NCI-H524 (cell line): Measurements from ENCODE around the gene GAPDHS.

ENCODE experiments used
- DNase-seq, 2 experiments: peaks; one replicate each; lab custom pipeline; 2025; lab: John Stamatoyannopoulos, UW

Gene GAPDHS

DNA sequence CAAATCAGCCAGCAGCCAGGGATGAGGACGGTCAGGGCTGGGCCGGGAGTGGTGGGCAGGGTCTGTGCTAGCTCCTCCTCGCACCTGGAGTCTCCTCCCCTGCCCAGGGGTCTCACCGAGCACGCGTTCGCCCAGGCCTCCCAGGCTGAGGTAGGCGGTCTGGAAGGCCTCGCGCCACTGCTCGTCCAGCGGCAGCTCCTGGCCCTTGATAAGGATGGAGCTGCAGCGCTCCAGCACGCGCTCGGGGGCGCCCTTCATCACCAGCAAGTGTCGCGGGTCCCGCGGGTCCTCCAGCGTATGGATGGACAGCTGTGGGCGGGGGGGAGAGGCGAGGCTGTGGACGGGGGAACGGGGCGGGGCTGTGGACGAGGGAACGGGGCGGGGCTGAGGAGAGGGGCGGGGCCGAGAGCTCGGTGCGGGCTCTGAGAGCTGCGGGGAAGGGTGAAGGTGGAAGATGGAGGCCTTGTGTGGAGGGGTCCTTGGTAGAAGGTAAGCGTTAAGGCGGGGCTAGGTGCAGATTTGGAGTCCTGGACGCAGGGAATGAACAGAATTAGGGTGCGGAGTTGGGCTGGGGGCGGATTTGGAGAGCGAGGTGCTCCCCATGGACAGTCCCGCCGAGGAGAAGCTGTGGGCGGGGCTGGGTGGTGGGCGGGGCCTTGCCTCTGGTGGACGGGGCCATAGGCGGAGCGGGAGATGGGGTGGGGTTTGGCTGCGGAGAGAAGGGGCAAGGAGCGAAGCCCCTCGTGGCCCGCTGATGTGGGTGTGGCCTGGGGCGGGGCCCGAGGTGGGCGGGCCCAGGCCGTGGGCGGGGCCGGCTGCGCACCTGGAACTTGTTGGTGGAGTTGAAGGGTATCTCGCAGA, 24.5 kb downstream of the GAPDHS start:
- peak; percentile 80 to 91 for DNase-seq

DNA sequence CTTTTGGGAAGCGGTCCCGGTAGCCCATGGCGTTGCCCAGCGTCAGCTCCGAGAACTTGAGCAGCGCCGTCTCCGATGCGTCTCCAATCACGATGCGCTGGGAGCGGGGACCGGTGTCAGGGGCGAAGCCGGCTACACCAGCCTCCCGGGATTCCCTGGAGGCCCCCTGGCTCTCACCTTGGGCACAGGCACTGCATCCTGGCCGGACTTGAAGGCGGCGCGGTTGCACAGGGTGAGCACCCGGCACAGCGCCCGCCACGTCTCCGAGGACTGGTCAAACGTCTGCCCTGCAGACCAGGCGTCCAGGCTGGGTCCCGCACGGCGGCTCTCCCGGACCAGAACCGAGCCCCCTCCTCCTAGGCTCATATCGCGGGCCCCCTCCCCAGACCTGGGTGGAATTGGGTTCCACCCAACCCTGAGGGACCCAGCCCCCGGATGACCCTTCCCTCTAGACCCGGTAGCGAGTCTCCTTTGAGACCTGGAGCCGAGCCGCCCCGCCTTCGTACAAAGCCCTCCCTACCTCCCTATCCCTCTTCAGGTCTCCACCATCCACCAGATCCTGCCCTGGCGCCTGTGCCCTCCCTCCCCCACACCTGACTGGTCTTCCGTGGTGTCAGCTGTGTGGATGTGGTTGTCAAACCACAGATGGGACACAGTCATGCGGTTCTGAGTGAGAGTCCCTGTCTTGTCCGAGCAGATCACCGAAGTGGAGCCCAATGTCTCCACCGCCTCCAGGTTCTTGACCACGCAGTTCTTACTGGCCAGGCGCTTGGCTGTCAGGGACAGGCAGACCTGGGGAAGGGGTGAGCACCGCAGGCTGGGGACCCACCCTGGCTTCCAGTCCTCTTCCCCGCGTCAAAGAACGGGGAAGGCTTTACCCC, 25.4 kb downstream of the GAPDHS start:
- DNase-seq, result no peak

DNA sequence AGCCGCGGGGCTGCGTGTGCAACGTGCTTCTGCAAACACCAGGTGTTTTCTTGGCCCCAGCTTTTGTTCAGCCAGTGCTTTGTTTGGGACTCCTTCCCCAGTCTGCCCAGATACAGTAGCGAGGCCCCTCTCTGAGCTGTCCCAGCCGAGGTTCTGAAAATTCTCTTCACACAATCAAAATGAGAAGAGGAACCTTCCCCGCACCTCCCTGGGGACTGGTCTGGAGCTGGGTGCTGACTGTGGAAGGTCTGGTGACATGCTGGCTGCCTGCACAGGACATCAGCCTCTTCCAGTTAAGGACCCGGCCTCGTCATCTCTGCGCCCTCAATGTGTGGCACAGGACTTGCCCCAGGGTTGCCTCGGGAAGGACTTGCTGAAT, 26.0 kb downstream of the GAPDHS start:
- peak in 1 of 2 experiments; percentile 22 for DNase-seq

DNA sequence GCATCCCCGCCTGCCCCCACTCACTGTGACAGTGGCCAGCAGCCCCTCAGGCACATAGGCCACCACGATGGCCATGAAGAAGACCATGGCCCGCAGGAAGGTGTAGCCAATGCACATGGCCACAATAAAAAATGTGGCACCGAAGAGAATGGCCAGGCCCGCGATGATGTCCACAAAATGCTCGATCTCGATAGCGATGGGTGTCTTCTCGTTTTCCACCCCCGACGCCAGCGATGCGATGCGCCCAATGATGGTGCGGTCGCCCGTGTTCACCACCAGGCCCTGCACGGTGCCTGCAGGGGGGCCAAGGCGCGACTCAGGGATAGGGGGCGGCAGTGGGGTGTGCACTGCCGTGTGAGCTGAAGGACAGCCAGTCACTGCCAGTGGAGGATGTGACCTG, 26.5 kb downstream of the GAPDHS start:
- DNase-seq, result no peak

DNA sequence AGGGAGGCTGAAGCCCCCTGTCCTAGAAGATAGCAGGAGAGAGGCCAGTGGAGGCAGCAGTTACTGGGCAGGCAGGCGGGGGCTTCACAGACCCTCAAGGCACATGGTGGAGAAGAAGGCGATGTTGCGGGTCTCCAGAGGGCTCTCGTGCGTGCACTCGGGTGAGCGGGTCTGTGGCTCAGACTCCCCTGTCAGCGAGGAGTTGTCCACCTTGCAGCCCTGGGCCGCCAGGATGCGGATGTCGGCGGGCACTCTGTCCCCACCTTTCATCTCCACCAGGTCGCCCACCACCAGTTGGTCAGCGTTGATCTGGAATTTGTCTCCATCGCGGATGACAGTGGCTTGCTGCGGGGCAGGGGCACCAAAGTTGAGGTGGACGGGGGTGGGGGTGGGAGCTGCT, 27.0 kb downstream of the GAPDHS start:
- no peak for DNase-seq

DNA sequence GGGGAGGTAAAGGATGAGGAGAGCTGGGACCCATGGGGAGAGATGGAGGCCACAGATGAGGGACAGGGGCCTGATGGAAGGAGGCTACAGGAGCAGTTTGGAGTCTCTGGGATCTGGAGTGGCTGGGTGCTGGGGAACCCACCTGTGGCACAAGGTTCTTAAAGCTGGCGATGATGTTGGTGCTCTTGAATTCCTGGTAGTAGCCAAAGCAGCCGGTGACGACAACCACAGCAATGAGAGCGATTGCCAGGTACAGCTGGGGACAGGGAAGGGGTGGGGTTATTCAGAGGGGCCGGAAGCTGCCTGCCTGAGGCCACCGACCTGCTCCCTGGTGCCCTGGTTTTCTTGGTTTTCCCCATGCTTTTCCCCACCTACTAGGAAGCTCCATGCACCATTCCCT, 27.4 kb downstream of the GAPDHS start:
- DNase-seq, result no peak

DNA sequence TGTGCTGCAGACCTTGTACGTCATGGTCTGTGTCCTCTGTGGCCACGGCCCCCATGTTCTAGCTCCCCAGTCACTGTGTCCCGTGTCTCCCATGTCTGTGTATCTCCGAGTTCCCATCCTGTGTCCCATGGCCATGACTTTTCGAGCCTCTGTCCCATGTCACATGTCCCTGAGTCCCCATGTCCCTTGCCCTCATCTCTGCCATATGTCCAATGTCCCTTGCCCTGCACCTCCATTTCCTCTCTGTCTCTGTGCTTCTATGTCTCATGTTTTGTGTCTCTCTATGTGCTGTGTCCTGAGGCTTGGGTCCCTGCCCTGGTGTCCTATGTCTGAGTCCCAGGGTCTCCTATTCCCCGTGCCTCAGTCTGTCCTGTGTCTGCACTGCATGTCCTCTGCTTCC, 28.2 kb downstream of the GAPDHS start:
- no peak for DNase-seq

DNA sequence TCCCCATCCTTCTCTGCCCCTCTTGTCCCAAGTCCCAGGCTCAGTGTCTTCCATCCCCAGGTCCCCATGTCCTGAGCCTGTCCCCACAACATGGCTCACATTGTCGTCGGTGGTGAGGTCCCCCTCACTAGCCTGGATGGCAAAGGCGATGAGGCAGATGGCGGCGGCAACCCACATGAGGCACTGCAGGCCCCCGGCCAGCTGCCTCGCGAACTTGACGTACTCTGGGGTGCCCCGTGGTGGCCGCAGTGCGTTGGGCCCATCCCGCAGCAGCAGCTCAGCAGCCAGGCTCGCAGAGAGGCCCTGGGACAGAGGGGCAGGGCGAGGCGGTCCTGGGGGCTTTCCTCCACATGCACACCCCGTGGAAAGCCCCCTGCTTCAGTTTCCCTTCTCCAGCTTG, 29.1 kb downstream of the GAPDHS start:
- peak in 1 of 2 experiments; percentile 44 for DNase-seq

DNA sequence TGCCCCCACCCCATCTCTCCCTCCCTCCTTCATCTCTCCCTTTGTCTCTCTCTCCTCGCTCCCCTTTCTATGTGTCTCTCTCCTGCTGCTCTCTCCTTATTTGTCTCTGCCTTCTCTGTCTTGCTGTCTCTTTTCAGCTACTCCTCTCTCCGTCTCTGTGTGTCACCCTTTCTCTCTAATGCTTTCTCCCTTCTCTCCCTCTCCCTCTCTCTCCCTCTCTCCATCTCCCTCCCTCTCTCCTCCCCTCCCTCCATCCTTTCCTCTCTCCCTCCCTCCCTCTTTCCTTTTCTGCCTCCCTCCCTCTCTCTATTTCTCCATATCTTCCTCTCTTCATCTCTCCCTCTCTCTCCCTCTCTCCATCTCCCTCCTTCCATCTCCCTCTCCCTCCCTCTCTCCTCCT, 29.5 kb downstream of the GAPDHS start:
- no peak for DNase-seq

DNA sequence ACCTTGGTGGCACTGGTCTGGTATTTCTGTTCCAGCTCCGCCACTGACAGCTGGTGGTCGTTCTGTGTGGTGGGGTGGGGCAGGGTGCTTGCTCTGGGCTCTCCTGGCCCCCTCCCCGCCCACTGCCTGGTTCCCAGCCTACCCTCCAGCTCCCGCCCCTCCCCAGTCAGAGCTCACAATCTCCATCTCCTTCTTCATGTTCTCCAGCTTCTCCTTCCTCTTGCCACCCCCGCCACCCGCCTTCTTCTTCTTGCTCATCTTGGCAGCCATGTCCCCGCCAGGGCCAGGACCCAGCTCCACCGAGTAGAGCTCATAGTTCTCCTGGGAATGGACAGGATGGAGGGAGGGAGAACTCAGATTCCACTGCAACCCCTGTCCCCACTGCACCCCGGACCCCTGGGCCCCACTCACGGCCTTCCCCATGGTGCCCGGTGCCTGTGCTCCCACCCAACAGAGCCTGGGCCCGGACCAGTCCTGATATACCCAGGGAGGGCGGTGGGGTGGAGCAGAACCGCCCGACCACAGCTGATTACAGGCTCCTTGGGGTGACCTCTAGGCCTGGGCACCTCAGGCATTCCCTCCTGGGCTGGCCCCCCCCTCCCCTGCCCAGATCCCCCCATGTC, 30.1 kb downstream of the GAPDHS start, which contains the start of gene ATP4A:
Gene ATP4A (minus strand): TSS at position 452 of the 623 bp plus-strand sequence. CDS start 29 bp downstream, at position 423.
- no peak for DNase-seq

DNA sequence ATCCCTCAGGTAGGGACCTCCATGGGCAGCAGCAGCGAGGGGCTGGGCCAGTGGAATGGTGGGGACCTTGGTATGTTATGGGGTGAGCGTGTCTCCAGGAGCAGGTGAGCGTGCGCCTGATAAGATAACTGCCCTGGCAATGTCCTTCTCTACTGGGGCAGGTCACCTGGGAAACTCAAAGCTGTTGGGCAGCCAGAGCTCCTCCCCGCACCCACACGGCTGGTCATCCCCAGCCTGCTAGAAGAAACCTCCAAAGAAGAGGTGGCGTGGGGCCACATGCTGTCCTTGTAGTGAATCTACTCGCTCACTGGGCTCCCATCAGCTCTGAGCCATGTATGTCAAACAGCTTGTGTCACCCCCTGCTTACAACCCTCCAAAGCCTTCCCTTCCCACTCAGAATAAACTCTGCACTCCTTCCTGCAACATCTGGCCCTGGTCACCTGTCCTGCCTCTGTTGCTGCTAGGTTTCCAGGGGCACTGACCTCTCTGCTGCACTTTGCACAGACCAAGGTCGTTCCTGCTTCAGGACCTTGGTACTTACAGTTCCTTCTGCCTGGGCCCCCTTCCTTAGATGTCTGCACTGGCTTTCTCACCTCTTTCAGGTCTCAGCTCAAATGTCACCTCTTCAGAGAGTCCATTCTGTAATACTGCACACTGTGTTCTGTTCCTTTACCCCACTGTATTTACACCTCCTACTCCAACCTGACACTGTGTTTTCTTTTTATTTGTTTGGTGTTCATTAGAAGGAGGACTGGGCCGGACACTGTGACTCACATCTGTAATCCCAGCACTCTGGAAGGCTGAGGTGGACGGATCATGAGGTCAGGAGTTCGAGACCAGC, 32.0 kb downstream of the GAPDHS start:
- DNase-seq, result no peak

DNA sequence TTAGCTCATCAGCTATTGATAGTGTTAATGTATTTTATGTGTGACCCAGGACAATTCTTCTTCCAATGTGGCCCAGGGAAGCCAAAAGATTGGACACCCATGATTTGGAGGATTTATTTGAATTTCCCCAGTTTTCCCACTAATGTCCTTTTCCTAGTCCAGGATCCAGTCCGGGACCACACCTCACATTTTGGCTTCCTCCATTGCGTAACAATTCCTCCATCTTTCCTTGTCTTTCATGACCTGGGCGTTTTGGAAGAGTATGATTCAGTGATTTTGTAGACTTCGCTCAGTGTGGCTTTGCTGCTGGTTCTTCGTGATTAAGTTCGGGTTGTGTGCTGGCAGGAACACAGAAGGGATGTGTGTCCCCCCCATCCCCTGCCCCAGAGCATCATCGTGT, 33.5 kb downstream of the GAPDHS start:
- no peak for DNase-seq

DNA sequence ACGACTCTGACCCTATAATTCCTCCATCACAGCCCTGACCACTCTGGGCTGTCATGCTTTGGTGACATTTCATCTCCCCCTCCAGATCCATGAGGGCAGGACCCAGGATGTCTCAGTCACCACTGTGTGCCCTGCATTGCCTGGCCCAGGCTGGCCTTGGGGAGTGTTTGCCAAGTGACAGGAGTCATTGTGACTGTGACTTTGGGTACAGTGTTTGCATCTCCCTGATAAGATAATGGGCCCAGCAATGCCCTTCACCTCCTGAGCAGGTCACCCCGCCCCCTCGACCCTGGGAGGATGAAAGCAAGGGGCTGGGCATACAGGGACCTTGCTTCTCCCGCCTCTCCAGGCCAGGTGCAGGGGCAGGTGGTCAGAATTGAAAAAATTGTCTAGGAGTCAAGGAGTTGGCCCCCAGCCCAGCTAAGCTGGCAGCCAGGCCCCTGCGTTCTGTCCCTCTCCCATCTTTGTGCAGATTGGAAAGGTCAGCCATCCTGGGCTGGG, 36.1 kb downstream of the GAPDHS start:
- no peak for DNase-seq

DNA sequence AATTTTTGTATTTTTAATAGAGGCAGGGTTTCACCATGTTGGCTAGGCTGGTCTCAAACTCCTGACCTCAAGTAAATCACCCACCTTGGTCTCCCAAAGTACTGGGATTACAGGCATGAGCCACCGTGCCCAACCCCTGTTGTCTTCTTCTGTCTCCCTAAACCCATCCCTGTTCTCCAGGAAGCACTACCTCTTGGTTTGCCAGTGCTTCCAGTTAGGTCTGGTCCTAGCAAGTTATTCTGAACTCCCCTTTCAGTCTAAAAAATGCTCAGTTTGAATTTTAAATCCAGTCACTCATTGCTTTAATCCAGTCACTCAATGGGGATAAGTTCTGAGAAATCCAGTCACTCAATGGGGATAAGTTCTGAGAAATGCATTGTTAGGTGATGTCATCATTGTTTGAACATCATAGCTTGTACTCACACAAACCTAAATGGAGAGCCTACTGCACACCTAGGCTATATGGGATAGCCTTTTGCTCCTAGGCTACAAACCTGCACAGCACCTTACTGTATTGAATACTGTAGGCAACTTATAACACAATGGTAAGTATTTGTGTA, 38.2 kb downstream of the GAPDHS start:
- DNase-seq, result no peak

DNA sequence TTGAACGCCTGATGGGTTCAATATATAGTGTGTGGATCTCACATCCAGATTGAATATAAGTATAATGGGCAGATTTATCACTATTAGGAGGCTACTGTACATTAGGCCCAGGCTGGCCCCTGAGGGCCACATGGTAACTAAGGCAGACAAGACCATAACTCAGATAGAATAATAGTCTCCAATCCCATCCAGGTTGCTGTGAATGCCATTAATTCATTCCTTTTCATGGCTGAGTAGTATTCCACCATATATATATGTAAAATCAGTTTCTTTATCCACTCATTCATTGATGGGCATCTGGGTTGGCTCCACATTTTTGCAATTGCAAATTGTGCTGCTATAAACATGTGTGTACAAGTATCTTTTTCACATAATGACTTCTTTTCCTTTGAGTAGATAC, 44.7 kb downstream of the GAPDHS start:
- no peak for DNase-seq

DNA sequence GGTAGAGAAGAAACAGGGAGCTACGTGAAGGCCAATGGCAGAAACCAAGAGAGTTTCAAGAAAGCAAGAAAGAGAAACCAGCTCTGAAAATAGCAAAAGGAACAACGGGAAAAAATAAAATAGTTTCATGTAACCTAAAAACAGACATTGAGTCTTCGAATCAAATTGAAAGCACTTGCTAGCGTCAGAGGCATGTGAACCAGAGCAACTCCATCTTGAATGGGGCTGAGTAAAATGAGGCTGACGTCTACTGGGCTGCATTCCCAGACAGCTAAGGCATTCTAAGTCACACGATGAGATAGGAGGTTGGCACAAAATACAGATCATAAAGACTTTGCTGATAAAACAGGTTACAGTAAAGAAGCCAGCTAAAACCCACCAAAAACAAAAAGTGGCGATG, 45.5 kb downstream of the GAPDHS start:
- DNase-seq, result no peak

DNA sequence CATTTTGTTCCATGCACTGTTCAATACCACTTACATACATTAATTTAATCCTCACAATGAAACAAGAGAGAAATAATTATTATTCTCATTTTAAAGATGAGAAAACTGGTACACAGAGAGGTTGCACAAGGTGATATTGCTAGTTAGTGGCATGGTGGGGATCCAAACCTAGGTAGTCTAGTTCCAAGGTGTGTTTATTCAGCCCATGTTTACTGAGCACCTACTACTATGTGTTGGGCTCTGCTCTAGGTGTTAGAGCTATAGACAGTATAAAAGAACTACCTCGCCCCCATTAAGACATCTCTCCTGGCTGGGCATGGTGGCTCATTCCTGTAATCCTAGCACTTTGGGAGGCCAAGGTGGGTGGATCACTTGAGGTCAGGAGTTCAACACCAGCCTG, 49.5 kb downstream of the GAPDHS start:
- DNase-seq, result no peak

DNA sequence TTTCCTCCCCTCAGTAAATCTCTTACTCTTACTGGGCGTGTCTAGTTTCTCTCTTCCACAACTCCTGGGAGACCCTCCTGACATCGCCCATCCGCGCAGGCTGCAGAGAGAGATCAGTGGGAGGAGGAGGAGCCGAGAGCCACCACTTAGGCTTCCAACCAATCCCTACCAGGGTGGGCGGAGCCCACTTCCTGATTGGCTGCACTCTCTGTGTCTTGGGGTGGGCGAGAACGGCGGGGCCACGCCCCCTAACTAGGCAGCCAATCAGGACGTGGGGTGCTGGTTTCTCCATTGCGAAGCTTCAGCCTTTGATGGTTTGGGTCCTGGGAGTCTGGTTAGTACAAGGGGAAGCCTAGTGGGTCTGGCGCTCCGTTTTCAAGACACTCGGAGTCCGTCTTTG, 52.6 kb downstream of the GAPDHS start, which contains the start of gene PMIS2:
Gene PMIS2 (plus strand): TSS at position 326 of the 400 bp plus-strand sequence. CDS start 87 bp downstream, outside the sequence.
- DNase-seq, result no peak

DNA sequence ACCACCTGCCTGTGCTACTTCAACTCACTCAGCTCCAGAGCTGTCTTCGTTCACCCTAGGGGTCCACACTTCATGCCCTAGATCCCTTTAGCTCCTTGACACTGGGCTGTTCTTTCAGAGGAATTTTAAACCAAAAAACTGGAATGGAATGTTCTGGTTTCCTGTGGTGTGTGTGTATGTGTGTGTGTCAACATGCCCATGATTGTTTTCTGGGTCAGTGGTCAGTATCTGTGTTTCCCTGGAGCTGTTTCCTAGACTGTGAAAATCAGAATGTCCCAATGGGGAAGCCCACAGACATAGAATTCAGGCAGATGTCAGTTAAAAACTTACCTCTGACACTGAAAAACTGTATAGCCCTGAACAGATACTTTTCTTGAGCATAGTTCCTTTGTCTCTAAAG, 54.1 kb downstream of the GAPDHS start:
- DNase-seq, result no peak

DNA sequence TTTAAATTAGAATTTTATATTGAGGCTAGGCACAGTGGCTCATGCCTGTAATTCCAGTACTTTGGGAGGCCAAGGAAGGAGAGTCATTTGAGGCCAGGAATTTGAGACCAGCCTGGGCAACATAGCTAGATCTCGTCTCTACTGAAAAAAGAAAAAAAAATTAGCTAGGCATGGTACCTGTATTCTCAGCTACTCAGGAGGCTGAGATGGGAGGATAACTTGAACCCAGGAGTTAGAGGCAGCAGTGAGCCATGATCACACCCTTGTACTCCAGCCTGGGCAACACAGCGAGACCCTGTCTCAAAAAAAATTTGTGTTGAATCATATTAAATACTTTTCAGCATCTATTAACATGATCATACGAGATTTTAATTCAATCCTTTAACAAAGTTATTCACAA, 57.6 kb downstream of the GAPDHS start:
- DNase-seq, result no peak

DNA sequence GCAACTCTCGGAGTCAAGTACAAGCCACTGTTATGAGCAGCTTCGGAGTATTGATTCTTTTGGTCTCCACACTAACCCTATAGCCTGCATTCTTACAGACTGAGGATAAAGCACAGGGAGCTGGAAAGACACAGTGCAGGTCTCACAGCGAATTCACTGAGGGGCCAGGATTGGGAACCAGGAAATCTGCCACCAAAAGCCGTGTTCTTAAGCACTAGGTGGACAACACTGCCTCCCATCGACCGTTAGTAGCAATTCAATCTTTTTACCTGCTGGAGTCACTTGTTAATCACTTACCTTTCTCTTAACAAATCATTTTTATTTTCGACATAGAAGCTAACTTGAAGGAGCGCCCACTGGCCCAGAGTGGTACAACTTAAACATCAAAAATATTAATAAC, 59.0 kb downstream of the GAPDHS start:
- peak in 1 of 2 experiments; percentile 33 for DNase-seq
